HG02623 (cell line): Measurements from ENCODE around the gene ERFL.
"Not testable (repeated sequence)": the region's sequence is repeated elsewhere in the genome, so short reads cannot be mapped to it uniquely, and the experiment has no call there.

Experiments
- ATAC-seq: cut with Tn5 transposase; IDR thresholded peaks from one replicate; pipeline ENCODE4 v1.9.1; 2021; ENCODE audit warnings: moderate library complexity; ENCODE audit not compliant: unreplicated experiment

The ERFL gene

GRCh38 chr19:41879670-41880328 lies 48.5 kb downstream of the ERFL start:
- no peak for ATAC-seq

- no peak for ATAC-seq
Observed at GRCh38 chr19:41879080-41879479, 49.2 kb downstream of the ERFL start.

- no peak for ATAC-seq
Observed at GRCh38 chr19:41877916-41878905, 50.0 kb downstream of the ERFL start.

GRCh38 chr19:41876847-41877832 lies 51.1 kb downstream of the ERFL start, which contains the start of gene CD79A:
Gene CD79A (plus strand): TSS chr19:41877279. CDS start chr19:41877305, 26 bp downstream.
- ATAC-seq = no peak

GRCh38 chr19:41875973-41876372 lies 52.3 kb downstream of the ERFL start:
- not testable (repeated sequence) for ATAC-seq

GRCh38 chr19:41872775-41873647 lies 55.2 kb downstream of the ERFL start:
- no peak for ATAC-seq

GRCh38 chr19:41872384-41872774 lies 55.9 kb downstream of the ERFL start:
- ATAC-seq = no peak

GRCh38 chr19:41871573-41872383 lies 56.5 kb downstream of the ERFL start:
- peak; percentile 38 for ATAC-seq

- ATAC-seq = no peak
Observed at GRCh38 chr19:41870401-41870873, 57.8 kb downstream of the ERFL start.

GRCh38 chr19:41869374-41869955 lies 58.8 kb downstream of the ERFL start:
- ATAC-seq = no peak

GRCh38 chr19:41868989-41869300 lies 59.3 kb downstream of the ERFL start:
- ATAC-seq = no peak

GRCh38 chr19:41868120-41868988 lies 59.9 kb downstream of the ERFL start:
- ATAC-seq = no peak

- no peak for ATAC-seq
Observed at GRCh38 chr19:41866284-41866683, 62.0 kb downstream of the ERFL start.

- ATAC-seq = no peak
Observed at GRCh38 chr19:41864374-41864773, 63.9 kb downstream of the ERFL start.

- ATAC-seq = no peak
Observed at GRCh38 chr19:41863209-41863931, 64.9 kb downstream of the ERFL start.

- ATAC-seq = no peak
Observed at GRCh38 chr19:41862445-41862986, 65.7 kb downstream of the ERFL start.

- no peak for ATAC-seq
Observed at GRCh38 chr19:41861846-41862245, 66.4 kb downstream of the ERFL start.
